ENCODE measurements around the gene GPC3. TPM values are rescaled to one million over a fixed set of nuclear protein-coding genes. Genes with fewer than 3 reads are reported as not detected.
"Not testable (repeated sequence)": the region's sequence is repeated elsewhere in the genome, so short reads cannot be mapped to it uniquely, and the experiment has no call there.

The GPC3 gene
- total RNA-seq, 1 experiment from 2014 or later = not detected

DNA sequence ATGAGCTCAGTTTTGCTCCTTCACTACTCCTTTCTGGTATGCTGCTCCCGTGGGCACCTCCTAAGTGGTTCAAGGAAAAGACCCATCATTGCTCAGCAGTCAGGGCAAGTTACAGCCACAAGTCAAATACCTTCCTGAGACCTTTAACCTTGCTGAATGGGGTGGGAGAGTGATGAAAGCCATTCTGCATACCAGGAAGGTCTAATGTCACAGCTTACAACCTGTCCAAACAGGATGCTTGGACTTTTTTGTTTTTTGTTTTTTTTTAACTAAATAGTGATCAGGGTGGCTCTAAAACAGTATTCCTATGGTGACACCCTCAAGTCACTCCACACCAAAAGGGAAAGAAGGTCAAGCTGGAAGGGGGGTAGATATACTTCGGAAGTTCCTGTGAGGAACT lies 93.1 kb downstream of the GPC3 start:
- no peak for DNase-seq (ENCODE audit: low read depth)

GRCh38 chrX:133888984-133889383 lies 96.4 kb downstream of the GPC3 start:
- no peak for DNase-seq (ENCODE audit: low read depth)

GRCh38 chrX:133888084-133888483 lies 97.3 kb downstream of the GPC3 start:
- DNase-seq (ENCODE audit: low read depth) = not testable (repeated sequence)

DNA sequence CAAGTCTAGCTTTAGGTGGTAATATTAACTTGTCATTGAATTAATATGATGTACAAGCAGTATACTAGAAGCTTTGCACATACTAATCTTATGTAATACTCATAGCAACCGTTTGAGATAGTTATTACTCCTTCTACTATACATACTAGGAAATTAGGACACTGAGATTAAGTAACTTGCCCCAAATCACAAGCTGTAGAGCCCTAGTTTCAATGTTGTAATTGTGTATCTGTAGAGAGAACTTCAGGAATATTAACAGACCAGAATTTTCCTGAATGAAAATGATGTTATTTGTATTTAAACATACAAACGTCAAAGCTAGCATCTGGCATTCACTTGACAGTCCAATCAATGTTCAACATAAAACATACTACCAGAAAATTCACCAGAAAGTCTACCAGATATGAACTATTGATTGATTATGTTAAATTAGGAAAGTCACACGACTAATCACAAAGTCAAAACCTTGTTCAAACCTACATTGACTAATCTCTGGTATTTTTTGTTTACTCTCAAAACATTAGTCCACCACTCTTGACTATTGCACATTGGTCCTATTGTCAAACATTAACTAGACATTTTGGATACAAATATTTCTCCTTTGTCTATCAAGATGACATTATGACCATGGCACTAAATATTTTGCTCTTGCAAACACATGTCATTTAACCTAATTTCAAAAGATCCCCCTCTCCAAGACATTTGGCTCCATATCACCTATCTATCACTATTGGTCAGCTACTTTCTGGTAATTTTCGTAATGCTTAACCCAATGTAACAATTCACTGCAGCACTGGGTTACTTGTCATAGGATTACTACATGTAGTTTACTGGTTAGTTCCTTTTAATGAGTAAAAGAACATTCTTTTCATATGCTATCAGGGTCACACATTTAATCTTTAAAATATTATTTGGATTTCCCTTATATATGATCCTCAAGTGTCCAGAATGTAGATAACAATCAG lies 100.7 kb downstream of the GPC3 start:
- no peak for DNase-seq (ENCODE audit: low read depth)

GRCh38 chrX:133881893-133882292 lies 103.5 kb downstream of the GPC3 start:
- DNase-seq (ENCODE audit: low read depth) = no peak

GRCh38 chrX:133881007-133881406 lies 104.4 kb downstream of the GPC3 start:
- peak; percentile 1 for DNase-seq (ENCODE audit: low read depth)

- DNase-seq (ENCODE audit: low read depth) = no peak
Observed at GRCh38 chrX:133880032-133880443, 105.4 kb downstream of the GPC3 start.

GRCh38 chrX:133878710-133879109 lies 106.7 kb downstream of the GPC3 start:
- DNase-seq (ENCODE audit: low read depth) = no peak

DNA sequence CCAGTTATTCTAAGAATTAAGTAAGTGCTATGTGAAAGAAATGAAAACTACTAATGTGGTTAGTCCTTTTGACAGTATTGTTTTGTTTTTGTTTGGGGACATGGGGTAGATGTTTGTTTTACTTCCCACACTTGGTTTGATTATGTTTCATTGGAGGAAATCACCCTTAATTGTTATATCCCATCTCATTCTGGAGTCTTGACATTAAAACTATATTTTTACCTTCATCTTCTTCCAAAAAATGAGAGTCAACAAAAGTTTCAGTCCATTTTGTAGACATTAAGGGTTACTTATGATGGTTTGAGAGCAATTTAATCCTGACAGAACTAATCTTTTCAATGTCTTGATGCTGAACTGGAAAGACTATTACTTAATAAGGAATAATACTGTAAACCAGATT lies 108.7 kb downstream of the GPC3 start:
- DNase-seq (ENCODE audit: low read depth) = no peak

DNA sequence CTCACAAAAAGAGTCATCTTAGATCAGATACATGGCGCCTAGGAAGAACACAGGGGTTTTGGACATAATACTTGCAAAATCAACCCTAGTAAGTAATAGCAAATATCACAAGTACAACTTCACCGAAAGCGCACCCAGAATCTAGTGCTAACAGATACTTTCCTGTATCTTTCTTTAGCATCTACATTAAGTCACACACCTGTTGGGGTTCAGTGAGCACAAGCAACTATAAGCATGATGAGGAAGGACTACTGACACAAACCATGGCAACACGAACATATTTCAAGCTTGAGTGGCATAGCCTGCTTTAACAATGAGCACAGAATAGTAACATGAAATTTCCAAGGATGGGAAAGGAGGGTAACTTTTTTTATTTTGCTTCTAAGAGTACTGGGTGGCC lies 116.1 kb downstream of the GPC3 start:
- DNase-seq (ENCODE audit: low read depth) = no peak

- no peak for DNase-seq (ENCODE audit: low read depth)
Observed at GRCh38 chrX:133868682-133869081, 116.7 kb downstream of the GPC3 start.

DNA sequence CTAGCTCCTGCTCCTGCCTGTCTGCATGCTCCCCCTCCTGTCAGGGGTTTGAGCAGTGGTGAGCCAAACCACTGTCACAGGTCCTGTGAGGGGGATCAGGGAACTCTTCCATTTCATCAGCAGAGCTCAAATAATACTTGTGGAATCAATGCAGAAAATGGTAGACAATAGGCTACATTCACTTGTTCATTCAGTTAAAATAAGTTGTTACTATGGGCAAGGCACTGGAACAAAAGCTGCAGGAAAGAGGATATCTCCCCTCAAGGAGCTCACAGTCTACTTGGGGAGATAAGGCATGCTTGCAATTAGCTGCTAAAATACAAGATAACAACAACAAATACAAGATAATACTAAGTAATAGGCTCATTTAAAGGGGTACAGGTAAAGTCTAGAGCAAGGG lies 117.1 kb downstream of the GPC3 start:
- no peak for DNase-seq (ENCODE audit: low read depth)

DNA sequence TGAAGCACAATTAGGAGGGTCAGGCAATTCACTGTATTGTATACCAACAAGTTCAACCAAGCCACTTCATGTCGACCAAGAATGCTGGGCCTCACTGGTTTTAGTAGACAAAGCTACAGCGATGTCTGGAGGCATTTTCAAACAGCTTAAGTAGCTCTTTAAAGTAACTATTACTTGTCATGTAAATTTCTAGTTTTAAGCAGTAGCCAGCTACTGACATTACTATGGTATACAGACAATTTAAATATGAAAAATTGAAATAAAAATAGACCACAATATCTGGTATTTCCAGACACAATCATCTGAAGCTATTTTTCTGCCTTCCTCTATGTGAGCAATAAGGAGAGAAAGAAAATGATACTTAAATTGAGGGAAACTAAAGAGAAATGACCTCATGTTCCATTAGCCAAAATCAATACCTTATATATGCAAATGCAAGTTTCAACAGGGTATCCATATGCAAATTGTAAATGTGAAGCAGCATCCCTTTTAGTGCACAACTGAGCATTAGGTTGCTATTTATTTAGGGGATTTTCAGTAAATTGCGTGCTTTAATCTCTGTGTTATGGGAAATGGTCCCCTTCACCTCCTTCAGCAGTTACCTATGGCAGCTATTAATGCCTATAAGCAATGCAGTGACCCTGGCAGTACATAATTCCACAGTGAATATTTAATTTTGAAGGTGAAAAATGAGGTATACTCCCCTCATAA lies 119.5 kb downstream of the GPC3 start:
- DNase-seq (ENCODE audit: low read depth) = no peak

DNA sequence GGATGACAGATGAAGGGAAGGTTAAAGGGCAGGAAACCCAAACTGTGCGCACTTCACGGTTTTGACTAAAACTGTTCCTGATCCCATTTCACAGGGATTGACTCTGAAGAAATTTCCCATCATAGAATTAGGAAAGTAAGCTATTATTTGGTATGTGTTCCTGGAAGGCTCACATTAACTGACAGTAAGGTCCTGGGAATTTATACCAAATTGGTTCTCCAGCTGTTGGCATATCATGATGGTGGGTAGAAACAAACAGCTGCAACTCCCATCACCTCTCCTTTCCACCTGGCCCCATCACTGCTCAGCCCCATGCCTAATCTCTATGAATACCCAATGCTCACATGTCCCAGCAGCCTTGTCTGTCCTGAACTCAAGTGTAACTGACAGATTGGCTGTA lies 121.2 kb downstream of the GPC3 start:
- DNase-seq (ENCODE audit: low read depth) = no peak

DNA sequence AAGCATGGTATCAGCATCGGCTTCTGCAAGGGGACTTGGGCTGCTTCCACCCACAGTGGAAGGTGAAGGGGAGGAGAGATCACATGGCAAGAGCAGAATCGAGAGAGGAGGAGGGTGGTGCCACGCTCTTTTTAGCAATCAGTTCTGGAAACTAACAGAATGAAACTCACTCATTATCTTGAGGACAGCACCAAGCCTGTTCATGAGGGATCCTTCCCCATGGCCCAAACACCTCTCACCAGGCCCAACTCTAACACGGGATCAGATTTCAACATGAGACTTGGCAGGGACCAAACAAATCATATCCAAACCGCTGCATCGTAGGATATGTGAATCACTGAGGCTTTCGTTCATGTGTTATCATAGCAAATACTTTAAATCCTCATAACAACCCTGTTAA lies 125.5 kb downstream of the GPC3 start:
- no peak for DNase-seq (ENCODE audit: low read depth)

DNA sequence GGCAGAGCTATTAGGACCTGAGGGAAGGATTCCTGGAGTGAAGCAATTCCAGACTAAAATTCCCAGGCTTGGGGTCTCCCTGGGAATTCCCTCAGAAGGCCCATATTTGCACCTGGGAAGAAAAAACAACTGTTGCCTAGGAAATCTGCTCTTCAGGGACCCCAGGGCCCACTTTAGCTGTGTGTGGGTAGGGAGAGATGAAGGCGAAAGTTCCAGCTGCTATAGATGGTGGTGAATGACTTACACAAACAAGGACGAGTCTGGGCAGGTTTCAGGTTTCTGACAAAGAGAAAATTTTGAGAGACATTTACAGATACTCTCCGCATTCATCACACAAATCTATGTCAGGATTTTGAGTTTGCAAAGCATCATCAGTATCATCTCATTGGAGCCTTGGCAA lies 126.1 kb downstream of the GPC3 start:
- no peak for DNase-seq (ENCODE audit: low read depth)

GRCh38 chrX:133857640-133858269 lies 127.6 kb downstream of the GPC3 start:
- DNase-seq (ENCODE audit: low read depth) = no peak

GRCh38 chrX:133856819-133857218 lies 128.6 kb downstream of the GPC3 start:
- DNase-seq (ENCODE audit: low read depth) = no peak

DNA sequence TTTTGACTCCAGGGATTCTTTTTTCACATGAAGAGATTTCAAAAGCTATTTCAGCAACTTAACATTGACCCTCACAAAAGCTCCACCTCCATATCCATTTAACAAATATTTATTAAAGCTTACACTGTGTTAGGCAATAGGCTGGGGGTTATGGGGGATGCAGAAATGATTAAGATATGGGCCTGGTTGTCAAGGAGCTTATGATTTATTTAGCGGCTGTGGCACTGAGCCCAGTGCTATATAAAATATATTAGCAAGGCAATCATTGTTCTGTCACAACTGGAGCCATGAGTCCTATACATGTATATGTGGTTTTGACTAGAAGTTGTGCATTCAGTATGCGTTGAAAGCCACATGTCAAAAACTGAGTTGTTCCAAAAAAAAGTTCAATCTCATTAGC lies 131.1 kb downstream of the GPC3 start:
- no peak for DNase-seq (ENCODE audit: low read depth)

DNA sequence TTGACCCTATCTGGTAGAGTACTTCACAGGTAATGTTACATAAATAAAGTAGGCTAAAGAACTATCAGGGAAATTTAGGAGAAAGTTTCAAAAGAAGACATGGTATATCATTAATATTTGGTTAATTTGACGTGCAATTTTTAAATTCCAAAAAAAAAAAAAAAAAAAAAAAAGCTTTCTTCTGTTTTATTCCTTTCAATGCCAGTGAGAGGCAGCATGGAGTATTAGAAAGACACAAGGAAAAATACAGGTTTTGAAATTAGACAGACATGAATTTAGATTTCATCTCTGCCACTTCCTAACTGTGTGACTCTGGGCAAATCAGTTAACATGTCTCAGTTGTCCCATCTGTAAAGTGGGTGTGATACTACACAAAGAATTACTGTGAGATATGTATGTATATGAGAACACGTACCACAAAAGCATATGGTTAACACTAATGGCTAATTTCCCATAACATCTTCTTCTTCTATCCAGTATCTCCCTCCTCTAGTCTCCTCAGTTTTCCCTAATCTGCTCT lies 132.5 kb downstream of the GPC3 start:
- no peak for DNase-seq (ENCODE audit: low read depth)

- DNase-seq (ENCODE audit: low read depth) = no peak
Observed at GRCh38 chrX:133852401-133852800, 133.0 kb downstream of the GPC3 start.

DNA sequence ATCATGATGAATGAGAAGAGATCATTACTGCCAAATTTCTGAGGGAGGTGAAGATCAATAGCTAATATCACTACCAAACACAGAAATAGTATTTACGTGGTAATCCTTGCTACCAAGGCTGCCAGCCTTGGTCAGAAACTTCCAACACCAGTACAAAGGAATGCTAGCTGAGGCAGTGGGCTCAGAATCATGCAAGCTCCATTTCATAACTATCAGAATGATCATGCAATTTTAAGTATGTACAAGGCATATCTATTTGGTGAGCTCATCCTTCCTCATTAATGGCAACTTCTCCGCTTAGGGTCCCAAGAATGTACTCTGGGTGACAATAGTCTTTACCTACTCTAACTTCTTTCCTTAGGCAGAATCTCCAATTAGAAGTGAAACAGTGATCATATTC lies 135.0 kb downstream of the GPC3 start:
- DNase-seq (ENCODE audit: low read depth) = no peak
